ENCODE results near the gene REEP6.

The REEP6 gene

DNA sequence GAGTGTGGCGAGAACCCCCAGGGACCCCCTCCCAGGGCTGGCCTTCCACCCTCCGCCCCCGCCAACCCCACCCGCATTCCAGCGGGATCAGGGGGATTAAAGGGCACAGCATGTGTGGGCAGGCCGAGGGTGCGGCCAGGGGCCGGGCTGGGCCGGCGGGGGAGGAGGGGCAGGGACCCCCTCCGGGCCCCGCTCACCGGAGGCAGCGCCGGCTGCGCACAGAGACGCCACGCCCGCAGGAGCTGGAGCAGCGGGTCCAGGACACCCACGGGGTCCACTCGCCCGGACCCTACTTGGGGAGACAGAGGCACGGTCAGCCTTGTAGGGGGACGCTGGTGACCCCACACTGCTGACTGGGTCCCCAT, 19.4 kb downstream of the REEP6 start:
- H3K4me1 Mint-ChIP-seq: peaks cover 13% of the 10 kb centered on the region
- no peak for DNase-seq
- H3K27me3 Mint-ChIP-seq (ENCODE audit: low read depth, poor library complexity): peaks cover 63% of the 10 kb centered on the region
- H3K4me3 Mint-ChIP-seq: no peak overlapping the region
- no peak overlapping the region for H3K27ac Mint-ChIP-seq
- H3K9me3 Mint-ChIP-seq: peaks cover 4% of the 10 kb centered on the region
- TF ChIP-seq, protein P1, sequence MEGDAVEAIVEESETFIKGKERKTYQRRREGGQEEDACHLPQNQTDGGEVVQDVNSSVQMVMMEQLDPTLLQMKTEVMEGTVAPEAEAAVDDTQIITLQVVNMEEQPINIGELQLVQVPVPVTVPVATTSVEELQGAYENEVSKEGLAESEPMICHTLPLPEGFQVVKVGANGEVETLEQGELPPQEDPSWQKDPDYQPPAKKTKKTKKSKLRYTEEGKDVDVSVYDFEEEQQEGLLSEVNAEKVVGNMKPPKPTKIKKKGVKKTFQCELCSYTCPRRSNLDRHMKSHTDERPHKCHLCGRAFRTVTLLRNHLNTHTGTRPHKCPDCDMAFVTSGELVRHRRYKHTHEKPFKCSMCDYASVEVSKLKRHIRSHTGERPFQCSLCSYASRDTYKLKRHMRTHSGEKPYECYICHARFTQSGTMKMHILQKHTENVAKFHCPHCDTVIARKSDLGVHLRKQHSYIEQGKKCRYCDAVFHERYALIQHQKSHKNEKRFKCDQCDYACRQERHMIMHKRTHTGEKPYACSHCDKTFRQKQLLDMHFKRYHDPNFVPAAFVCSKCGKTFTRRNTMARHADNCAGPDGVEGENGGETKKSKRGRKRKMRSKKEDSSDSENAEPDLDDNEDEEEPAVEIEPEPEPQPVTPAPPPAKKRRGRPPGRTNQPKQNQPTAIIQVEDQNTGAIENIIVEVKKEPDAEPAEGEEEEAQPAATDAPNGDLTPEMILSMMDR (IDR thresholded peaks at IDR 0.05): no peak
- no peaks in the 10 kb centered on the region for H3K36me3 Mint-ChIP-seq (ENCODE audit: low read depth)

DNA sequence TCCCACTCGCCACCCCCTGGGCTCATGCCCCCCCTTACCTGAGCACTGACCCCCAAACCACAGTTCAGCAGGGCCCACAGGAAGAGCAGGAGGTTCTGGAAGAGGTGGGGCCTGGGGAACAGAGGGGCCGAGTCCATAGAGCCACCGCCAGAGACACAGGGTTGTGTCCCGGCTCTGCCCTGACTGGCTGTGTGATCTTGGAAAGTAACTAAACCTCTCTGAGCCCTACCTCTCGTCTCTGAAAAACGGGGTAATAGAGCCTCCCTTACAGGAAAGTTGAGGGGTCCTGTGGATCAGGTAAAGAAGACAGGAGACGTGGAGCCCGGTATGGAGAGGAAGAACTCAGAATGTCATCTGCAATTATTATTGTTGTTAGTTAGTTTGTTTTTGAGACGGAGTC, 19.8 kb downstream of the REEP6 start:
- DNase-seq: no peak
- no peak overlapping the region for H3K4me3 Mint-ChIP-seq
- H3K36me3 Mint-ChIP-seq (ENCODE audit: low read depth): no peaks in the 10 kb centered on the region
- peaks cover 64% of the 10 kb centered on the region for H3K27me3 Mint-ChIP-seq (ENCODE audit: low read depth, poor library complexity)
- TF ChIP-seq, protein P1 (IDR thresholded peaks at IDR 0.05): no peak
- H3K27ac Mint-ChIP-seq: no peak overlapping the region
- H3K9me3 Mint-ChIP-seq: peaks cover 4% of the 10 kb centered on the region
- peaks cover 13% of the 10 kb centered on the region for H3K4me1 Mint-ChIP-seq

DNA sequence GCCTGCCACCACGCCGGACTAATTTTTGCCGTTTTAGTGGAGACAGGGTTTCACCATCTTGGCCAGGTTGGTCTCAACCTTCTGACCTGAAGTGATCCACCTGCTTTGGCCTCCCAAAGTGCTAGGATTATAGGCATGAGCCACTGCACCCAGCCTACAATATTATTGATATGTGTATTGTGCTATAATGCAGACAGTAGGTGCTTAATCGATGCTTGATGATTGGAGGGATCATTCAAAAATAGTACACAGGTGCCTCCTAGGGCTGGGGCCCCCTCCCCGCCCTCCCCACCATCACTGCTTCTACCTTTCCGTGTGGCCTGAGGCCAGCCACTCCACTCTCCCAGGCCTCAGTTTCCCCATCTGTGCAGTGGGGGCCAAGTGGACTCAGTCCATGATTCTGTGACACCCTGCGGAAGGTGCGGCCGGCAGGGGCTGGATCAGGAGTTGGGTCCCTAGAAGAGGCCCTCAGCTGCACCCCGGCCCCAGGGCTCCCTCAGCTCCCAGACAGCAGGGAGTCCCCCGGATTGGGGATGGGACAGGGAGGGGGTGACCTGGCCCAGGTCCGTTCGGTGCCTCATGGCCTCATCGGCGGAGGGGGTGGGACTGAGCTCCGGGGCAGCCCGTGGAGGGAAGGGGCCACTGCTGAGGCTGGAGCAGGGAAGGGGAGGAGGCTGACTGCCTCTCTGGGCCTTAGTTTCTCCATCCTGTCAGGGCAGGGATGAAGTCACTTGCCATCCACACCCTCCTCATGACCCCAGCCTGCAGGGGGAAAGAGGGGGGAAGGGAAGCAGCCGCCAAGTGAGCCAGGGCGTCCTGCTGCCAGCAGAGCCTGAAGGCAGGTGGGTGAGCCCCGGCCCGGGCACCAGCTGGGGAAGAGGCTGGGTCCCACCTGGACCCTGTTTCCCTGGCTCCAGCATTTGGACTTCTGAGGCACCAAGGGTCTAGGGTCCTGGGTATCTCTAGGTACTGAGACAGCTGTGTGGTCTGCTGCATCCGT, 20.6 kb downstream of the REEP6 start:
- Mint-ChIP-seq H3K36me3 (ENCODE audit: low read depth) (no peaks in the 10 kb centered on the region), H3K9me3 (peaks cover 3% of the 10 kb centered on the region), H3K4me1 (peaks cover 13% of the 10 kb centered on the region), H3K4me3 (no peak overlapping the region), H3K27me3 (ENCODE audit: low read depth, poor library complexity) (peaks cover 72% of the 10 kb centered on the region), H3K27ac (no peak overlapping the region)
- TF ChIP-seq, protein P1 (IDR thresholded peaks at IDR 0.05): no peak
- DNase-seq: no peak

DNA sequence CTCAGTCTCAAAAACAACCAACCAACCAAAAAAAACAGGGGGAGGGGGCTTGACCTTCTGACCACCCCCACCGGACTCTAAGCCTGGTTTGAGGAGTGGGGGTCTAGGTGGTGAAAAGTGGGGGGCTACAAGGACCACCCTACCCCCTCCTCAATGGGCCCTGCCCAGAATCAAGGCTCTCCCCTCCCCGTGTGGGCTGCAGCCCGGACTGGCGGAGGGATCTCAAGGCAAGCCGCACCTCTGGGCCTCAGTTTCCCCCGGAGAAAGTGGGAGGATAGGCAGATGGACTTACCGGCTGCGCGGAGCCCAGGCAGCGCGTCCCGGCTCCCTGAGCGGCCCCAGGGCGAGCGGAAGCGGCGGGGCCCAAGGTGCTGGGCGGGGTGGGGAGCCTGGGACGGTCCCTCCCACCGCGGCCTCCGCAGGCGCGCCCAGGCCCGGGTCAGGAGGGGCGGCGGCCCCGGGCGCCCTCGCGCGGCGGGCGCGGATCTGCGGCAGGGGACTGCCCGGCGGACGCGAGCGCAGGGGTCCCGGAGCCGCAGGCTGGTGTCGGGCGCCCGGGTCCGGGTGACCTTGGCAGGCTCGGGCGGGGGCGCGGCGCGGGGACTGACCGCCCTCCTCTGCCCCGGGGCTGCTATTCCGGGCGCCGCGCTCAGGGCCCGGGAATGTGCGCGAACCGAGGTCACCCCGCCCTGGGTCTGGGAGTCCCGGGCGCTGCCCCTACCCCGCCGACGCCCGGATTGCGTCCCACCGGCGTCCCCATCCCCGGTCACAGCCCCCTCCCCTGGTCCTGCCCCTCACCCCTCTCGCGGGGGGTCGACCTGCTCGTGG, 21.9 kb downstream of the REEP6 start, which contains the start of gene ADAMTSL5:
TSS of gene ADAMTSL5 (minus strand) at position 349 of the 828 bp plus-strand sequence. CDS start 2,076 bp downstream, outside the sequence.
- H3K9me3 Mint-ChIP-seq: peaks cover 8% of the 10 kb centered on the region
- H3K4me1 Mint-ChIP-seq: peaks cover 13% of the 10 kb centered on the region
- DNase-seq: peak; percentile 51
- H3K27ac Mint-ChIP-seq: no peak within 1 kb of the TSS
- peaks cover 80% of the 10 kb centered on the region for H3K27me3 Mint-ChIP-seq (ENCODE audit: low read depth, poor library complexity)
- TF ChIP-seq, protein P1 (IDR thresholded peaks at IDR 0.05): no peak
- H3K4me3 Mint-ChIP-seq: peak within 1 kb of the TSS; percentile 44
- no peaks in the 10 kb centered on the region for H3K36me3 Mint-ChIP-seq (ENCODE audit: low read depth)

DNA sequence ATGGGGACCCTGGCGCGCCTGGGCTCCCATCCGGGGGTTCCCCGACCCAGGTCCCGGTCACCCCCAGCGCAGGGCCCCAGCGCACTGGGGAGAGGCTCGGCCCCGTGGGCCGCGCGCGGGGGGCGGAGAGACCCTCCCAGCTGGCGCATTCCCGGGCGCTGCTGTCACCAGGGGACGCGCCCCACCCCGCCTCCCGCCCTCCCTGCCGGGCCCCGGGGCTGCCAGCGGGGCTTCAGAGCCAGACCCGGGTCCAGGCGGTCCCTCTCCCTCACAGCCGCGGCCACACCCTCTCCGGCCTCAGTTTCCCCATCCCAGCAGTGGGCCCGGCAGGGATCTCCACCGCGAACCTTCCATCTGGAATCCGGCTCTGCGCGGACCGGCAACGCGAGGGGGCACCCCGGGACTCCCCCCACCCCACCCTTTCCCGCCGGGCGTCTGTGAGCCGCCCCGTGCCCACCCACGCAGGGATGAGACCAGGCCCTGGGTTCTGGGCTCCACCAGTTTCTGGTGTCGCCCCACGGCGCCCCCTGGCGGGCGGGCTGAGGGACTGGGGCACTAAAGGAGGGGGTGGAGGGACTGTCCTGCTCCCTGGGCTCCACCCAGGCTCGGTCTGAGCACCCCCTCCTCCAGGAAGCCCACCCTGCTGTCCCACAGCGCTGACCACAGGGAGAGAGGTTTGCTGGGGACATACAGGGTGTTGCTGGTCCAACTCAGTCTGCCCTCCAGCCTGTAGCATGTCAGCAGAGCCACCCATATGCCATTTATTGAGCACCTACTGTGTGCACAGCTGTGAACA, 22.7 kb downstream of the REEP6 start:
- Mint-ChIP-seq H3K9me3 (peaks cover 8% of the 10 kb centered on the region), H3K27me3 (ENCODE audit: low read depth, poor library complexity) (peaks cover 84% of the 10 kb centered on the region), H3K27ac (no peak overlapping the region), H3K4me3 (no peak overlapping the region), H3K4me1 (peaks cover 13% of the 10 kb centered on the region), H3K36me3 (ENCODE audit: low read depth) (no peaks in the 10 kb centered on the region)
- DNase-seq: peak; percentile 35
- TF ChIP-seq, protein P1 (IDR thresholded peaks at IDR 0.05): peak; percentile 47
